Thyroid gland (tissue), 4 donors: ENCODE results near the gene MRPS5. TPM values are rescaled to one million over a fixed set of nuclear protein-coding genes. Genes with fewer than 3 reads are reported as not detected.

Experiments used
- DNase-seq, 2 donors: peaks; one replicate each; pipeline ENCODE4 v3.0.0-alpha.2; 2019
- H3K27ac ChIP-seq, 3 donors: fragments of 200-600 bp; sonication (generic); 1 replicate in 2 of 3; 2 replicates in 1 of 3; pipeline ENCODE4 v1.5.1; 2016 to 2019; ENCODE audit warnings: mild to moderate bottlenecking in 1 of 3, moderate library complexity in 1 of 3
- H3K27me3 ChIP-seq: fragments of 200-600 bp; sonication (generic); one replicate; pipeline ENCODE4 v1.5.1; 2019
- H3K36me3 ChIP-seq, 2 donors: fragments of 200-600 bp; sonication (generic); one replicate each; pipeline ENCODE4 v1.5.1; 2016 to 2019
- H3K4me1 ChIP-seq, 2 donors: fragments of 200-600 bp; sonication (generic); one replicate each; pipeline ENCODE4 v1.5.1; 2017 to 2019
- H3K4me3 ChIP-seq, 3 donors: fragments of 200-600 bp; sonication (generic); replicated peaks in 1 of 3; 1 replicate in 2 of 3; 2 replicates in 1 of 3; pipeline ENCODE4 v1.5.1; 2016; ENCODE audit warnings: mild to moderate bottlenecking in 1 of 3
- H3K9me3 ChIP-seq: fragments of 200-600 bp; sonication (generic); one replicate; pipeline ENCODE4 v1.5.1; 2017
- POLR2A ChIP-seq, 2 donors: fragments of 450-650 bp; IDR thresholded peaks; one replicate each; pipeline ENCODE4 v1.6.1; 2017; ENCODE audit warnings: antibody characterized with exemption in 2 of 2, mild to moderate bottlenecking in 2 of 2, moderate library complexity in 1 of 2
- WGBS, 2 donors: methylation state at CpG; one replicate each; pipeline ENCODE4 v1.1.5; 2017; 5-methylcytosine and 5-hydroxymethylcytosine counted together
- intact Hi-C: fragments of 100-400 bp; cut with DNase I; formaldehyde crosslinking; loops from one replicate; pipeline ENCODE4 v1.15.1; 2023
- total RNA-seq, 4 donors: library from RNA; depleted of rRNA; stranded (reverse); fragments of >200 nt; gene quantifications; one replicate each; pipeline ENCODE4 v1.2.3, GENCODE V29; 2016
- TF ChIP-seq, protein P1 (sequence below), 6 experiments: fragments of 200-600 bp in 3 of 6; fragments of 450-650 bp in 3 of 6; sonication (generic) in 3 of 6; IDR thresholded peaks; one replicate each; pipeline ENCODE4 v1.5.1; 2016 to 2019; ENCODE audit warnings: antibody characterized with exemption in 6 of 6, mild to moderate bottlenecking in 2 of 6, inconsistent platforms in 1 of 6, moderate library complexity in 1 of 6

The MRPS5 gene
- total RNA-seq, 4 donors from 2014 or later, result 50.8 to 58.7 (median 54.9) TPM

DNA sequence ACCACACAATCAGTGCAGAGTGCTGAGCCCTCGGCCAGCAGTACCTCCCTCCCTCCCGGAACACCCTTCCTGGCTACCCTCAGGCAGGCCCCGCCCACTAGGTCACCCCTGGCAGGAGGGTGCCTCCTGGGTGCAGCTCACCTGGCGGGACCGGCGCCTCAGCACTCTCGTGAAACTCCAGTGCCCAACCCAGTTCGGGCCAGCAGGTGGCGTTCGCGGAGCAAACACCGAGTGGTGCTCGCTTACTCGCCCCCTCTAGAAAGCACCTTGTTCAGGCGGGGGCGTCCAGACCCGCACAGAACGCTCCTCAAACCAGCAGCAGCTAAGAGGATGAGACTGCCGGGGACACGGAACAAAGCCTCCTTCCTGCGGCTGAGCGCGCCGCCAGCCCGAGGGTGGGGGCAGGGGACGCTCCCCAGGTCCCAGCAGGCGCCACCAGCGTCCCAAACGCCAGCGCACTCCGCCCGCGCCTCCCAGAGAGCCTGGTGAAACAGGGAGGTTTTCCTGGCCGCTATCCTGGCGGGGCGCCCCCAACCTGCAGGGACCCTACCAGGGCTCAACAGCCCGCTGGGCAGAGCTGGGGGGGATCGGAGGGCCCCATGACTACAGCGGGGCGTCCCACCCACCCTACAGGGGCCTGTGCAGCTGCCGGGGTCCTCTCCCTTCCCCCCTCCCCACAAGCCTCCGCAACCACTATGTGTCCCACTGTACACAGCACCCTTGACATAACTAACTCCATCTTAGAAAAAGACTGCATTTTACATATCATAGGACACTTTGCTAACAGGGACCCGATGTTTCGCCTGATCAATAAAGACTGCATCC, 44.7 kb downstream of the MRPS5 start:
- intact Hi-C loops, result no loop called here
- no peak for TF ChIP-seq POLR2A (IDR thresholded peaks at IDR 0.05)
- TF ChIP-seq, protein P1, sequence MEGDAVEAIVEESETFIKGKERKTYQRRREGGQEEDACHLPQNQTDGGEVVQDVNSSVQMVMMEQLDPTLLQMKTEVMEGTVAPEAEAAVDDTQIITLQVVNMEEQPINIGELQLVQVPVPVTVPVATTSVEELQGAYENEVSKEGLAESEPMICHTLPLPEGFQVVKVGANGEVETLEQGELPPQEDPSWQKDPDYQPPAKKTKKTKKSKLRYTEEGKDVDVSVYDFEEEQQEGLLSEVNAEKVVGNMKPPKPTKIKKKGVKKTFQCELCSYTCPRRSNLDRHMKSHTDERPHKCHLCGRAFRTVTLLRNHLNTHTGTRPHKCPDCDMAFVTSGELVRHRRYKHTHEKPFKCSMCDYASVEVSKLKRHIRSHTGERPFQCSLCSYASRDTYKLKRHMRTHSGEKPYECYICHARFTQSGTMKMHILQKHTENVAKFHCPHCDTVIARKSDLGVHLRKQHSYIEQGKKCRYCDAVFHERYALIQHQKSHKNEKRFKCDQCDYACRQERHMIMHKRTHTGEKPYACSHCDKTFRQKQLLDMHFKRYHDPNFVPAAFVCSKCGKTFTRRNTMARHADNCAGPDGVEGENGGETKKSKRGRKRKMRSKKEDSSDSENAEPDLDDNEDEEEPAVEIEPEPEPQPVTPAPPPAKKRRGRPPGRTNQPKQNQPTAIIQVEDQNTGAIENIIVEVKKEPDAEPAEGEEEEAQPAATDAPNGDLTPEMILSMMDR (IDR thresholded peaks at IDR 0.05), result peak; percentile 56 to 89 (median 84)
- H3K36me3 ChIP-seq, result no peaks in the 10 kb centered on the region
- H3K4me3 ChIP-seq, result peak overlapping the region; percentile 20 to 43 (median 43)
- peak overlapping the region in 2 of 3 donors; percentile 28 to 57 for H3K27ac ChIP-seq
- peak; percentile 95 to 96 for DNase-seq
- WGBS, 2 donors, result 12 to 24% methylated on average over 7 to 33 of the region's 44 CpGs
- H3K27me3 ChIP-seq, result no peaks in the 10 kb centered on the region
- peaks cover 5% of the 10 kb centered on the region in 2 donors for H3K4me1 ChIP-seq
- H3K9me3 ChIP-seq, result no peaks in the 10 kb centered on the region

DNA sequence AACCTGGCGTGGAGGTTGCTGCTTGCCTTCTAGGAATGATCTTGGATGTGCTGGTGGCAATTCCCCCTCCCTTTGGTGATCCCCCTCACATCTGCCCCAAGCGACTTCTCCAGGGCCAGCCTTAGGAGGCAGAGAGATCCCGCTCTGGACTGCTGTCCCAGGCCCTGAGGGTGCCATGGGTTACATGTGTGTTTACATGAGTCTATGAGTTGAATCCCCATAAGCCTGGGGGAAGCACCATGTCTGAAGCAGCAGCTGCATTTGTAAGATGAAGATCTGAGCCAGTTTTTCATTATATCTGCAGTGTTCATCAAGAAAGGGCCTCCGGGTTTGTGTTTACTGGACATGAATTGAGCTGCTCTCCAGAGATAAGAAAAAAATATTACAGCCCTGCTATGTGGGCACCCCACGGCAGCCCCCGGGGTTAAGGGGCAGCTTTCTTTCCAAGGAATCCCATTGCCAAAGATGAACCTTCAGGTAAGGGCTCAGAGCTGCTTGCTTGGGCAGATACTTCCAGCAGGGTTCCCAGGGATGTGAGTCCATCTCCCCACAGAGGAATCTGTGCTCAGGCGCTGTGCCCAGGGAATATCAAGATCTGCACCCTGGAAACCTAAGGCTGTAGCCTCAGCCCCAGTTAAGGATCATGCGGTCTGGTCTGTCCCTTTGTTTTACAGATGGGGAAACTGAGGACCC, 46.0 kb downstream of the MRPS5 start:
- WGBS, 2 donors, result 83 to 89% methylated on average over 8 of the region's 8 CpGs
- no peak for DNase-seq
- TF ChIP-seq, protein P1 (IDR thresholded peaks at IDR 0.05), result no peak
- TF ChIP-seq POLR2A (IDR thresholded peaks at IDR 0.05), result no peak
- Histone ChIP-seq H3K27me3 (no peaks in the 10 kb centered on the region), H3K36me3 (no peaks in the 10 kb centered on the region), H3K9me3 (no peaks in the 10 kb centered on the region), H3K4me3 (no peak overlapping the region), H3K4me1 (peaks cover 5% of the 10 kb centered on the region in 2 donors), H3K27ac (no peak overlapping the region)
- intact Hi-C loops, result no loop called here

DNA sequence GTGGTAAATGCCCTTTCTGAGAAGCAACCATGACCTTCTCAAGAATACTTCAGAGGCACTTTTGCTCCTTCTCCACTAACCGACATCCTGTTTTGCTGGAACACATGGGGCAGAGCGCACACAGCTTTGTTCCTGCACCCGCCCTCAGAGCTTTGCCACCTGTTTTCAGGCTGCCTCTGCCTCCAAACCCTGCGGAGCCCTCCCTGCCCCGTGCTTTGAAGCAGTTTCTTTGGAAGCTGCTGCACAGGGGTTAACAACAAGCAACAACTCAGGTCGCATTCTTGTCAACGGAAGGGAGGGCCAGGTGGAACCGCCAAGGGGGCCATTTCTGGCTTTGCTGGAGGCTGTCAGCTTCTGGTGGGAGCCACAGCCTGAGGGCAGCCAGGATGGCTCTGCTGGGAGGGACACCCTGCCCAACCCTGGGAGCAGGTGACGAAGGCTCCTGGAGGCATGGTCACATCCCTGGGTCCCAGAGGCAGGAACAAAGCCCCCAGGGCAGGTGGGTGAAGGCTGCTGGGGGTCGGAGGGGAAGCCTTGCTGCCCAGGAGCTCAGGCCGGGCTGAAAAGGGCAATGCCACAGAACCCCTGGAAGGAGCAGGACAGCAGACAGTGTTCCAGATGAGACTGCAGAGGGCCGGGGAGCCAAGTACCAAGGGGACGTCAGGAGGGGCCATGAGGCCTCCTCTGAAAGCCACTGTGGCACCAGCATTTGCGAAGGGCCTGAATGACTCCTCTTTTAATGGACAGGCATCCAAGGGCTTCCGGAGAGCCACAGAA, 46.8 kb downstream of the MRPS5 start:
- 57 to 58% methylated on average over 6 to 15 of the region's 15 CpGs for WGBS, 2 donors
- H3K27ac ChIP-seq, result no peak overlapping the region

DNA sequence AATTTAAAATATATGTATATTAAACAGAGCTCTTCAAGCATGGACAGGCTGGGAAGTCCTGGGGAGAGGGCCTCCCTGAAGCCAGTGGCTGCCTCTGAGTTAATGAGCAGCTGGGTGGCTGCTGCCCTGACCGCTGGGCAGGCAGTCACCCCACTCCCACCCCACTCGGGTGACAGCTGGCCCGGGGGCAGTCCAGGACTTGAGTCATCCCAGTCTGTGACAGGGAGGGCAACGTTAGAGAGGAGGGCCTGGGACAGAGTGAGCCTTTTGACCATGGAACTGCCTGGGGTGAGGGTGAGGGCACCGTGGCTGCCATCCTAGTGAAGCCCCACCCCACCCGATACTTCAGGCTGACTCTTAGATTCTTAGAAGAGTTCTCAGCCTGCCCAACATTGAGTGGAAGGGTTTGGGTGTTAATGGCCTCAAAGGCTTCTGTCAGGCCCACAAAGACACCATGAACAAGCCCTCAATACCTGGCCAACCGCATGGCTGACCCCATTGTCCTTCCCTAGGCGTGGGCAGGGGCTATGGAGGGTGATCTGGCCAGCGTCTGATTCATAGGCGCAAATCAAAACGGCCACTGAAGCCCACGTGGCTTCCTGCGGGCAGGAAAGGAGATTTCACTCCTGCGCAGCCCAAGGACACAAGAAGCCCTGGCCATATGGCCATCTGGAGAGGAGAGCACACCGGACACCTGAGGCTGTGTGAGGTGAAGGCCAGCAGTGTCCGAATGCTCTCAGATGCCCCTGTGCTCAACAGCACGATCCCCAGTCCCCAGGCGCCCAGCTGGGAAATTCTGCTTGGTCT, 47.5 kb downstream of the MRPS5 start:
- intact Hi-C loops, result no loop called here
- 69 to 84% methylated on average over 3 to 18 of the region's 18 CpGs for WGBS, 2 donors

More for the DNA sequence above, 46.8 kb downstream of the MRPS5 start:
- H3K9me3 ChIP-seq, result no peaks in the 10 kb centered on the region
- peaks cover 5% of the 10 kb centered on the region in 2 donors for H3K4me1 ChIP-seq
- intact Hi-C loops, result no loop called here
- peak in 1 of 2 donors; percentile 55 for DNase-seq
- no peaks in the 10 kb centered on the region for H3K36me3 ChIP-seq
- TF ChIP-seq, protein P1 (IDR thresholded peaks at IDR 0.05), result no peak
- TF ChIP-seq POLR2A (IDR thresholded peaks at IDR 0.05), result no peak
- no peak overlapping the region for H3K4me3 ChIP-seq
- H3K27me3 ChIP-seq, result no peaks in the 10 kb centered on the region

More for the DNA sequence above, 47.5 kb downstream of the MRPS5 start:
- no peak for DNase-seq
- H3K27ac ChIP-seq, result no peak overlapping the region
- no peak overlapping the region for H3K4me3 ChIP-seq
- TF ChIP-seq, protein P1 (IDR thresholded peaks at IDR 0.05), result no peak
- TF ChIP-seq POLR2A (IDR thresholded peaks at IDR 0.05), result no peak
- H3K9me3 ChIP-seq, result no peaks in the 10 kb centered on the region
- H3K4me1 ChIP-seq, result peaks cover 5% of the 10 kb centered on the region in 2 donors
- H3K27me3 ChIP-seq, result no peaks in the 10 kb centered on the region
- H3K36me3 ChIP-seq, result no peaks in the 10 kb centered on the region
